Pancreas (tissue), 10 donors: ENCODE results near the gene CDH4. TPM values are rescaled to one million over a fixed set of nuclear protein-coding genes. Genes with fewer than 3 reads are reported as not detected.

Experiments used
- ATAC-seq, 4 donors: fragments of 200-7000 bp; cut with Tn5 transposase; one replicate each; pipeline versions ENCODE4 v1.8.0 to v1.9.1; 2020; ENCODE audit warnings: mild to moderate bottlenecking in 4 of 4, moderate library complexity in 4 of 4
- DNase-seq, 6 donors: peaks; one replicate each; pipeline ENCODE4 v3.0.0-alpha.2; 2020
- FAIRE-seq: peaks from 2 replicates; lab custom pipeline; 2012; peaks lifted over from hg19 to GRCh38; lab: Jason Lieb, UNC
- H3K27ac ChIP-seq, 4 donors: fragments of 200-600 bp; sonication (generic); 1 replicate in 3 of 4; 2 replicates in 1 of 4; pipeline versions ENCODE4 v1.5.0 to v1.8.0; 2020
- H3K27me3 ChIP-seq, 4 donors: fragments of 200-600 bp; one replicate each; pipeline ENCODE4 v1.8.0; 2021
- H3K36me3 ChIP-seq, 3 donors: fragments of 200-600 bp; sonication (generic) in 1 of 3; one replicate each; pipeline versions ENCODE4 v1.5.0 to v1.8.0; 2020 to 2021
- H3K4me1 ChIP-seq, 3 donors: fragments of 200-600 bp; one replicate each; pipeline ENCODE4 v1.8.0; 2021
- H3K4me3 ChIP-seq, 4 donors: fragments of 200-600 bp; sonication (generic) in 2 of 4; one replicate each; pipeline versions ENCODE4 v1.5.0 to v1.8.0; 2020 to 2021
- H3K9me3 ChIP-seq, 4 donors: fragments of 200-600 bp; one replicate each; pipeline ENCODE4 v1.8.0; 2021
- CTCF ChIP-seq, 4 donors: fragments of 200-600 bp; sonication (generic) in 3 of 4; IDR thresholded peaks; one replicate each; pipeline versions ENCODE4 v1.5.0 to v1.8.0; 2021; ENCODE audit warnings: antibody characterized with exemption in 4 of 4
- WGBS, 2 donors: extraction: QIAGEN DNeasy Blood & Tissue Kit; methylation state at CpG; one replicate each; pipeline ENCODE4 v1.1.7; 2013; 5-methylcytosine and 5-hydroxymethylcytosine counted together
- intact Hi-C, 3 donors: fragments of 100-400 bp; cut with DNase I; formaldehyde crosslinking; loops; one replicate each; pipeline versions ENCODE4 v1.11.1 to v1.14.2; 2022
- polyA plus RNA-seq, 2 donors: library from polyadenylated mRNA; stranded (reverse); fragments of 200-250 nt; gene quantifications; one replicate each; pipeline ENCODE4 v1.2.3, GENCODE V29; 2013
- total RNA-seq, 6 donors: library from RNA; stranded (reverse); fragmentation: NEBNext Ultra II Directional in 4 of 6; extraction: Animal tissue kit (Norgen Biotek cat#: 25700) in 4 of 6; gene quantifications; one replicate each; pipeline versions ENCODE4 v1.2.1 to v1.2.4, GENCODE V29; 2021 to 2023
- donor health status: healthy with polysubstance abuse.
- donor health status: DM: no; HTN: no; CAD: no; lungs with moderate emphysema.
- donor health status: DM: no; HTN: no; CAD: no.
- donor health status: control.
- donor health status: control.
- donor health status: Bipolar disorder and iron deficiency.
- donor health status: DM: yes; HTN: yes; CAD: no.
- donor health status: DM: no; HTN: no; CAD: no.
- donor health status: DM: no; HTN: no; CAD: no.
- donor health status: DM: yes; HTN: yes; CAD: no.

The CDH4 gene
- total and polyA plus RNA-seq, 8 donors = 0.04 to 1.4 (median 0.27) TPM

- Histone ChIP-seq H3K4me3 (no peak overlapping the region), H3K4me1 (no peaks in the 10 kb centered on the region), H3K27ac (no peak overlapping the region), H3K27me3 (no peaks in the 10 kb centered on the region), H3K9me3 (no peaks in the 10 kb centered on the region), H3K36me3 (no peaks in the 10 kb centered on the region)
- intact Hi-C loops = no loop called here
- WGBS, 2 donors = 66 to 77% methylated on average over 13 to 14 of the region's 14 CpGs
- ATAC-seq (no peak), FAIRE-seq (no peak), DNase-seq (peak in 1 of 6 donors; percentile 48)
- TF ChIP-seq CTCF (IDR thresholded peaks at IDR 0.05) = no peak
Measured at GRCh38 chr20:61904456-61904855, 652.4 kb downstream of the CDH4 start.

GRCh38 chr20:61905781-61906523 lies 653.9 kb downstream of the CDH4 start:
- 93 to 96% methylated on average over 15 of the region's 15 CpGs for WGBS, 2 donors
- intact Hi-C loops = no loop called here
- peak in 1 of 6 donors; percentile 21 for DNase-seq
- H3K9me3 ChIP-seq = no peaks in the 10 kb centered on the region
- ATAC-seq = no peak
- no peak overlapping the region for H3K27ac ChIP-seq
- no peaks in the 10 kb centered on the region for H3K36me3 ChIP-seq
- H3K4me1 ChIP-seq = no peaks in the 10 kb centered on the region
- no peaks in the 10 kb centered on the region for H3K27me3 ChIP-seq
- no peak overlapping the region for H3K4me3 ChIP-seq
- no peak for TF ChIP-seq CTCF (IDR thresholded peaks at IDR 0.05)
- FAIRE-seq = no peak

- intact Hi-C loops = no loop called here
- no peak overlapping the region for H3K27ac ChIP-seq
- ATAC-seq = no peak
- WGBS, 2 donors = 78 to 80% methylated on average over 24 of the region's 24 CpGs
- no peaks in the 10 kb centered on the region for H3K36me3 ChIP-seq
- H3K27me3 ChIP-seq = no peaks in the 10 kb centered on the region
- H3K4me1 ChIP-seq = no peaks in the 10 kb centered on the region
- no peaks in the 10 kb centered on the region for H3K9me3 ChIP-seq
- no peak overlapping the region for H3K4me3 ChIP-seq
- peak in 2 of 6 donors; percentile 6 to 51 for DNase-seq
- TF ChIP-seq CTCF (IDR thresholded peaks at IDR 0.05) = no peak
- FAIRE-seq = no peak
Measured at GRCh38 chr20:61907081-61907891, 655.2 kb downstream of the CDH4 start.

- Histone ChIP-seq H3K9me3 (no peaks in the 10 kb centered on the region), H3K4me3 (no peak overlapping the region), H3K27me3 (no peaks in the 10 kb centered on the region), H3K36me3 (no peaks in the 10 kb centered on the region), H3K4me1 (no peaks in the 10 kb centered on the region), H3K27ac (no peak overlapping the region)
- no peak for TF ChIP-seq CTCF (IDR thresholded peaks at IDR 0.05)
- WGBS, 2 donors = 71 to 77% methylated on average over 38 of the region's 38 CpGs
- ATAC-seq = no peak
- FAIRE-seq = no peak
- intact Hi-C loops = no loop called here
- DNase-seq = peak in 1 of 6 donors; percentile 41
Measured at GRCh38 chr20:61908057-61909026, 656.3 kb downstream of the CDH4 start.
